Activated T-cell treated with anti-CD3 and anti-CD28 coated beads for 48 hours (primary cell): ENCODE results near the gene TAL1.
"Not testable (repeated sequence)": the region's sequence is repeated elsewhere in the genome, so short reads cannot be mapped to it uniquely, and the experiment has no call there.

Source experiments
- DNase-seq: peaks from one replicate; pipeline ENCODE4 v3.0.0-alpha.2; 2020; ENCODE audit warnings: low read depth

TAL1 gene

DNA sequence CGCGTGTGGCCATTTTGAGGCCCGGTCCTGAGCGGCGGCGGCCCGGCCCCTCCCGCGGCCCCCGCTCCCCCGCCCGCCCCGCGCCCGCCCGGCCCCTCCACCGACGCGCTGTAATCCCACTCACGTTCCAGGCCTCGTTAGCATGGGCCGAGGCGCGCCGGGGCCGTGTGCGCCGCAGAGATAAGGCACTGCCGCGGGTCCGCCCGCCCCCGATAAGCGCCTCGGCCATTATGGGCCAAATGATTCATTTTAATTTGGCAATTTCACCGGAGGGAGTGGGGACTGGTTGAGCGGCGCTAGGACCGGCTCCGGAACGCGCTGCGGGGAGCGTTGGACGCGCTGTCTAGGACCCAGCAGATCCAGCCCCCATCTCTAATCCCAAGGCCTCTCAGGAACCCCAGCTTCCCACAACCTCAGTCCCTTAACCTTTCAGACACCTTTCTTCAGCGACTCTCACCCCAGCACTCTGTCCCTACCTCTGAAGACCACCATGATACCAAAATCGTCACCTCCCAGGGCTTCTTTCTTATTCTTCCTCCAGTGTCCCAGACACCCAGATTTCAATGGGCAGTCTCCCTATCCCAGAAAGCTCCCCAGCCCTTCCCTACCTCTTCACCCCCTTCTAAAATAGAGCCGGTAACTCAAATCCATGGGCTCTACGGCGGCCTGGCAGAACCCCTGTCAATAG lies at the start of gene TAL1:
Gene TAL1, minus strand, starts transcription at position 39 of the 688 bp plus-strand sequence. CDS start 6,337 bp downstream, outside the sequence.
- DNase-seq, result no peak

DNA sequence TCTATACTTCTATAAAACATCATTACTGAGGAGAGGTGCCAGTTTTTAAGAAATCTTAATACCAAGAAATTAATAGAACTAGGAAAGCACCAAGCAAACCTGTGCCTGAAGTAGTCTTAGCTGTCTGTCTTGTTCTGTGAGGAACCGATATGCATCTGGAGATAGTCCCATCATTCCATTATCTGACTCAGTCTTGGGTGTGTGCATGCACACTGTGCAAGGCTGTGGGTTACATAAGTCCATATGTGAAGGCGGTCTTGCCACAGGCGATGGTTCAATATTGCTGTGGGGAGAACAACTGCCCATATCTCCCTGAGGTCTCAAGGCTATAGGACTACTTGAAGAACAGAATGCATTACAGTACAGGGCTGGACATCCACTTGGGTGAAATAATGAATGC lies 48.1 kb upstream of the TAL1 start:
- DNase-seq, result no peak

DNA sequence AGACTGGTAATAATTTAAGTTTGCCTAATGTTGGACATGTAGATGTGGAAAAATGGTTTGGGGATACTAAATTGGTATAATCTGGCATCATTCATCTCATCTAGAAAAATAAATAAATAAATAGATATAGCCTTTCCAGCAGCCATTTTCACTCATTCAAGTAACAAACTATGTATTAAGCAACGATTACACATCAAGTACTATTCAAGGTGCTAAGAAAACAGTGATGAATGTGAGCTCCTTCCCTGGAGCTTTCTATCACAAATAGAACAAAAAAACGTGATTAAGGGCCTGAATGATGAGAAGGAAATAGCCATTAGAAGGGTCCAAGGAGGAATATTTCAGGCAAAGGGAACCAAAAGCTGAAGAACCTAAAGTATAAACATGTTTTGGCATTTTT lies 44.8 kb upstream of the TAL1 start:
- no peak for DNase-seq

DNA sequence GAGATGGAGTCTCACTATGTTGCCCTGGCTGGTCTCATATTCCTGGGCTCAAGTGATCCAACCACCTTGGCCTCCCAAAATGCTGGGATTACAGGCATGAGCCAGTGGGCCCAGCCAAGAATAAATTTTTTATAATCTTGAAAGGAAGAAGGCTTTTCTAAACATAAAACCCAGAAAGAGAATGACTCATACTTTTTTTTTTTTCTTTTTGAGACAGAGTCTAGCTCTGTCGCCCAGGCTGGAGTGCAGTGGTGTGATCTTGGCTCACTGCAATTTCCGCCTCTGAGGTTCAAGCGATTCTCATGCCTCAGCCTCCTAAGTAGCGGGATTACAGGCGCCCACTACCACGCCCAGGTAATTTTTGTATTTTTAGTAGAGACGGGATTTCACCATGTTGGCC lies 43.8 kb upstream of the TAL1 start:
- not testable (repeated sequence) for DNase-seq

GRCh38 chr1:47265529-47265928 lies 33.5 kb upstream of the TAL1 start:
- DNase-seq, result not testable (repeated sequence)

DNA sequence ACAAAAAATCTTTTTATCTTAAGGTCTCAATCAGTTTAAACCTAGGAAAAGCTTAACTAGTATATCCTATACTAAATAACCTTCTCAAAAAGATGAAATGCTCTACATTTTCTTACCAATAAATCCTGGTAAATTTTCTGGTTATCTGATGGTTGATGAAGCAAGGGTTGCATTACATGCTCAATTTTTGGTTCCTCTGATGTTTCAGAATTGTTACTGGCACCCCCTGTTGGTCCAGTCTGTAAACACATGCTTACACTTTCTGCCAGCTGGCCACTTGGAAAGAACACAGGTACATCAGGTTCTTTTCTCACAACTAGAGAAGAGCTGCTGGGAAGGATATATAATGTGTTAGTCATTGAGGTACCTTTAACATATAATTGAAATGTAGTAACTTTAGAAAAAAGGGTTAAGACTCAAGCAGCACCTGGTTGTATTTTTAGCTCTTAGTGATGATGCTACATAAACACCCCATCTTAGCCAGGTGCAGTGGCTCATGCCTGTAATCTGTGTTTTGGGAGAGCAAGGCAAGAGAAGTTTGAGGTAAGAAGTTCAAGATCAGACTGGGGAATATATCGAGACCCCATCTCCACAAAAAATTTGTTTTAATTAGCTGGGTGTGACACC lies 30.9 kb upstream of the TAL1 start:
- DNase-seq, result peak; percentile 22

- no peak for DNase-seq
Observed at GRCh38 chr1:47257224-47257623, 25.2 kb upstream of the TAL1 start.

DNA sequence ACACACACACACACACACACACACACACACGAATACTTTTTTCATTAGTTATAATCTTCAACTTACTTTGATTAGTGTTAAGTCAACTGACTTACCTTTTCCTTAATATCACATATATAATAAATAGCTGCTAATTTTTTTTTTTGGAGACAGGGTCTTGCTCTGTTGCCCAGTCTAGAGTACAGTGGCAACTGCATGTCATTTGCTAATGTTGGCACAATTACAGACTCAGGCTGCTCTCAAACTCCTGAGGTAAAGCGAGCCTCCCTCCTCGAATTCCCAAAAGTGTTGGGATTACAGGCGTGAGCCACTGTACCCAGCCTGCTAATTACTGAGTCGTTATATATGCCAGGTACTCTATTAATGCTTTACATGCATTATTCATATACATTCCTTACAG lies 20.8 kb upstream of the TAL1 start:
- DNase-seq, result no peak

DNA sequence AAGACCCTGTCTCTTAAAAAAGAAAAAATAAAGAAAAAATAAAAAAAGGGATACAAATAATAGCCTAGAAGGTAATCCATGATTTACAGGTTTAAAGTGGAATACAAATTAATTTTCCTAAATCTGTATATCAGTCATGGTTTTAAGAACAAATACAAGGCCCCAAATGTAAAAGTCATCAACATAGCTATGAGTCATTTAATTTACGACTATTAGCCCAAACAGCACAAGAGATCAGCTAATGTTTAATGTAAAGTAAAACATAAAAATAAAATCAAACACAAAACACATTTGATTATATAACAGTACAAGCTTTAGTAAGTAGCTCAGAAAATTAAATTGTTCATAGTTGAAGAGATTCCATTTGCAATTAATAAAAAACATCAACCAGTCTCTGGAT lies 20.3 kb upstream of the TAL1 start:
- no peak for DNase-seq

GRCh38 chr1:47249755-47250154 lies 17.7 kb upstream of the TAL1 start:
- DNase-seq, result no peak

GRCh38 chr1:47244339-47244862 lies 12.4 kb upstream of the TAL1 start:
- DNase-seq, result no peak

DNA sequence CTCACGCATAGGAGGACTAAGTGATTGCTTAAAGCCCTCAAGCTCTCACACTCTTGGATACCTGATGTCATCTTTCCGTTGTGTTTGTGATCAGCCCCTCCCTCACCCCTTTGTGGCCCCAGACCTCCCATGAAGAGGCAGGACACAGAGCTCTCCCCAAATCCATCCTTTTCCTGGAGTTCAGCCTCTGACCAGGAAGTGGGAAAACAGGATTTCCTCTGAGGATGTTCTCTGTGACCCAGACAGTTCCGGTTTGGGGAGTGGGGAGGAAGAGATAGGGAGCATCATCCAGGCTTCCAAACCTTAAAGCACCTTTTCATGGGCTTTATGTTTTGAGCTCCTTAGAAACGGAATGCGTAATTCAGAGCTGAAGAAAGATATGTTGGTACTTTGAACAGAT lies 11.9 kb upstream of the TAL1 start:
- no peak for DNase-seq

GRCh38 chr1:47241114-47242113 lies 9.4 kb upstream of the TAL1 start:
- no peak for DNase-seq

- no peak for DNase-seq
Observed at GRCh38 chr1:47238935-47239592, 7.0 kb upstream of the TAL1 start.

- no peak for DNase-seq
Observed at GRCh38 chr1:47235806-47236205, 3.8 kb upstream of the TAL1 start.

GRCh38 chr1:47235241-47235681 lies 3.2 kb upstream of the TAL1 start:
- DNase-seq, result no peak

DNA sequence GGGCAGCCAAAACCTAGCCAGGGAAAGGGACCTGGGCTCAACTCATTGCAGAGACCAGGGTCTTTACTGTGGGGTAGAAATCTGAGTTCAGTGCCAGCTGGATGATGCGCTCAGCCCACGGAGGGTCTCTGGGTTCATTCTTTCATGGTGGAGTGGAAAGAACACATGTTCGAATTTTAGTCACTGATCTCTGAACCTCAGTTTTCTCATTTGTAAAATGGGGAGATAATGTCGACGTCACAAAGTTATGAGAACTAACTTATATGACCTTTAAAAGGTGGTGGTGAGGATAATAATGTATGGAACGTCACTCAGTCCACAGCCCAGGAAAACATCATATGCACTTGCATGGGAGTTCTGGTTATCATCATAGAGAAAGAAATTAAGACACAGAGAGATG lies 1.2 kb upstream of the TAL1 start:
- DNase-seq, result no peak

DNA sequence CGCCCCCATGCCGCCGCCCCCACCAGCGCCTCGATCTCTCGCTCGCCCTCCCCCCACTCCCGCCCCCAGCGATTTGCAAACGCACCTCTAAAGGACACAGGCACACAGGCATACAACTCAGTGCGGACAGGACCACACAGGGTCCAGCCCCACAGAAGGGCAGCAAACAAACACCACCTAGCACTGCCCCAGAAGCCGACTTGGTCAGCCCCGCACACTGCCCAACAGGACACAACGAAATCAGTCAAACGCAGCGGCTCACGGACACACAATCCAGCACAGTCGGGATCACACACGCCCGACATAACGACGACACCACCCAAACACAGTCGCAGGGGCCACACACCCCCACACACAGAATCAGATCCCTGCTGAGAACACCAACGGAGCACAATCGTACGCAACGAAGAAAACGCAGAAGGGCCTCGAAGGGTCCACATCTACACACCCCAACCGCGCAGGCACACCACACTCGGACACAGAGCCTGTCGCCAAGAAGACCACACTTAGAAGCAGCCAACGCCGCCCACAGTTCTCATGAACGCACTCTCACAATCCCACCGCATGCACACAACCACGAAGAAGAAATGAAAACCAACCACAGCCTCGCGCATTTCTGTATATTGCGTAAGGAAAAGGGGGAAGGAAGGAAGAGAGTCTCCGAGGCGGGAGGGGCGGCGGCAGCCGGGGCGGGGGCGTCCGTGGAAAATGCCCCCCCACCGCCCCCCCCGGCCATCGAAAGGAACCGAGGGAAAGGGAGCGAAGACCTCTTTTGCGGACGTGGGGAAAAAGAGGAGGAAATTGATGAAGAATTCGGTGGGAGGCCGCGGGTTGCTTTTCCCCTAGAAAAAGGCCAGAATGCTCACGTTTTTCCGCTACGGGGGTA lies 481 bp downstream of the TAL1 start:
- peak; percentile 18 for DNase-seq

DNA sequence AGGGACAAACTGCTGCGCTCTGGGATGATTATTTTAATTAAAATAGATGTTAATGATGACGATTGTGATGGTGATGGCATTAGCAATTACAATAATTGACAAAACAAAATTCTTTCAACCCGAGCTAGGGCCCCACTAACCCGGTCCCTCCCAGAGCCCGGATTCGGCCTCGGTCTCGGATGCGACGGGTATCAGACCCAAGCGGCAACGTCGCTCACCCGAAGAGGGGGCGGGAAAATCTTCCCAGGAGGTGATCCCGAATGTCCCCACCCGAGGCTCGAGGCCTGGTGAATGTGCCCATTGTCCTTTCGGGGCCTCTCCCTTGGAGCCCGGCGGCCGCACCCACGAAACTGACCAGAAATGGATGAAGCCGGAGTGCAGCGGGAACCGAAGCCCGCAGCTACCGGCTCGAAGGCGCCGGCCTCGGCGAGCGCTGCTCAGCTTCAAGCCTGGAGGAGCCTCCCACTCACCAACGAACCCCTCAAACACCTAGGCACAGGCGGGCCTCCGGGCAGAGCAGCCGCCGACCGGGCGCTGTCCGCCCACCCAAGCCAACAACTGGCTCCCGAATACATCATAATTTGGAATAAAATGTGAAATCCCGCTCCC lies 1.2 kb downstream of the TAL1 start:
- DNase-seq, result peak; percentile 18
